GM23338 (cell line): ENCODE data around the gene KIAA1755.

ENCODE experiments used
- CREB1 ChIP-seq: fragments of 250-450 bp; sonication (Bioruptor Pico); IDR thresholded peaks from 2 replicates; pipeline ENCODE4 v1.5.0; 2020; ENCODE audit warnings: low read depth, mild to moderate bottlenecking, moderate library complexity
- CTCF ChIP-seq, 2 experiments: fragments of 200-600 bp in 1 of 2; sonication (generic) in 1 of 2; conservative IDR thresholded peaks; 2 replicates each; pipeline versions ENCODE4 v1.5.1 to v1.6.1; 2016 to 2017; ENCODE audit warnings: antibody characterized with exemption in 2 of 2, low read depth in 2 of 2, mild to moderate bottlenecking in 2 of 2, moderate library complexity in 1 of 2
- ETS1 ChIP-seq: IDR thresholded peaks from 2 replicates; pipeline ENCODE4 v1.6.1; 2016; ENCODE audit warnings: antibody characterized with exemption
- EZH2 ChIP-seq: fragments of 200-600 bp; sonication (generic); IDR thresholded peaks from one replicate; pipeline ENCODE4 v1.8.0; 2017; ENCODE audit warnings: antibody characterized with exemption, mild to moderate bottlenecking, low read depth; ENCODE audit not compliant: unreplicated experiment
- EZH2phosphoT487 ChIP-seq: fragments of 200-600 bp; sonication (generic); IDR thresholded peaks from one replicate; pipeline ENCODE4 v1.8.1; 2018; ENCODE audit warnings: antibody characterized with exemption; ENCODE audit not compliant: unreplicated experiment
- POLR2AphosphoS5 ChIP-seq: IDR thresholded peaks from 2 replicates; pipeline ENCODE4 v1.6.1; 2016; ENCODE audit warnings: antibody characterized with exemption, low read depth
- REST ChIP-seq: IDR thresholded peaks from one replicate; pipeline ENCODE4 v1.6.1; 2018; ENCODE audit warnings: antibody characterized with exemption; ENCODE audit not compliant: unreplicated experiment
- STAT1 ChIP-seq: IDR thresholded peaks from one replicate; pipeline ENCODE4 v1.6.1; 2016; ENCODE audit warnings: antibody characterized with exemption; ENCODE audit not compliant: unreplicated experiment
- ZNF114 ChIP-seq: fragments of 250-450 bp; sonication (Bioruptor Pico); IDR thresholded peaks from 2 replicates; pipeline ENCODE4 v1.5.0; 2020; ENCODE audit warnings: mild to moderate bottlenecking, moderate library complexity

GRCh38 chr20:38178581-38178980 lies 82.0 kb downstream of the KIAA1755 start:
- TF ChIP-seq CTCF (conservative IDR thresholded peaks at IDR 0.05; ENCODE audit: low read depth in 2 of 2): no peak
- TF ChIP-seq EZH2: no peak
- TF ChIP-seq EZH2phosphoT487: no peak
- TF ChIP-seq ZNF114 (CRISPR knock-in tag): no peak
- no peak for TF ChIP-seq REST
- no peak for TF ChIP-seq POLR2AphosphoS5
- TF ChIP-seq ETS1: no peak
- no peak for TF ChIP-seq STAT1
- no peak for TF ChIP-seq CREB1 (CRISPR knock-in tag)
